GM19397 (cell line): ENCODE results near the gene VCAN.

Experiments
- ATAC-seq: cut with Tn5 transposase; IDR thresholded peaks from one replicate; pipeline ENCODE4 v1.9.1; 2021; ENCODE audit warnings: mild to moderate bottlenecking, moderate library complexity; ENCODE audit not compliant: unreplicated experiment

The VCAN gene

DNA sequence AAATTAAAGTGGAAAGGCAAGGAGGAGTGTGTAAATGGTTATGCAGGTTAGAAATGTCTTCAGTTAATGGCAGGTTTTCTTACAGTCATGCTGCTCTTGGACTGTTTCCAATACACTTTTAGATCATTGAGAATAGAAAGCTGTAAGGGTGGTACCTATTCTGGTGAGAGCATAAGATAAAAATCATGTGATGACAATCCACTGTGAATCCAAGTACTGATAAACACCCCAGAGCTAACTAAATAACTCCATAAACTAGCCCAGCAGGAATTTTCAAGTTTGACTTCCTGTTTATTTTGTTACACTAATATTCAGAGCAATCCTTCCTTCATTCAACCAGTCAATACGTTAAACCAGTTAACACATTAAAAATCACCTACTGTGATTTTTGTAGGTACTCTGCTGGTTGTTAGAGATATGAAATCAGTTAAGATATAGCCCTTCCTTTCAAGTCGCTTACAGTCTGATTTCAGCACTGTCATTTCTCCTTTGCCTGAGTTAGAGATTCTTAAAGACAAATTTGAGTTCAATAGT lies 22.6 kb downstream of the VCAN start:
- no peak for ATAC-seq

DNA sequence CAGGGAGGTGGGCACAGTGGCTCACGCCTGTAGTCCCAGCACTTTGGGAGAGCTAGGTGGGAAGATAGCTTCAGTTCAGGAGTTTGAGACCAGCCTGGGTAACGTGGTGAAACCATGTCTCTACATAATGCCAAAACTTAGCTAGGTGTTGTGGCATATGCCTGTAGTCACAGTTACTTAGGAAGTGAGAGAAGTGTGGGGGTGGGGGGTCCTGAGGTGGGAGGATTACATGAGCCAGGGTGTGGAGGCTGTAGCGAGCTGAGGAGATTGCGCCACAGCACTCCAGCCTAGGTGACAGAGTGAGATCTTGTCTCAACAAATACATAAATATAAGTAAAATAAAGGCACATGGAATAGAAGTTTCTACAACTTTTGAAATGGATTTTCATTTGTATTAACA lies 23.1 kb downstream of the VCAN start:
- no peak for ATAC-seq

DNA sequence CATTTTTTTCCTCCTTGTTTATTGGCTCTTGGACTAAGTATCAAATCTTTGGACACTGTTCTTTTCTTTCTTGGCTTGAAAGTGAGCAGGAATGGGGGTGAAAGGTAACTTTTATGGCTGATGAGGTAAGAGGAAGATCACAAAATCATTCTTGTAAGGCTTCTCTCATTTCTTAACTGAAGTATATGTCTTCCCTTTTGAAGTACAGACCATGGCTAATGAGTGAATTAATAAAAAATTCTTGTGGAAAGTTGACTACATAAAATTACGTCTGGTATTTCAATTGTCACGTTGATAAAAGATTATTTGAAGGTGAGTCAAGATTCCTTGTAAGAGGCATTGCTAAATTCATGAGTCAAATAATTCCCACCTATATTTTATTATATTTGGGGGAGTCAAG lies 25.1 kb downstream of the VCAN start:
- no peak for ATAC-seq

DNA sequence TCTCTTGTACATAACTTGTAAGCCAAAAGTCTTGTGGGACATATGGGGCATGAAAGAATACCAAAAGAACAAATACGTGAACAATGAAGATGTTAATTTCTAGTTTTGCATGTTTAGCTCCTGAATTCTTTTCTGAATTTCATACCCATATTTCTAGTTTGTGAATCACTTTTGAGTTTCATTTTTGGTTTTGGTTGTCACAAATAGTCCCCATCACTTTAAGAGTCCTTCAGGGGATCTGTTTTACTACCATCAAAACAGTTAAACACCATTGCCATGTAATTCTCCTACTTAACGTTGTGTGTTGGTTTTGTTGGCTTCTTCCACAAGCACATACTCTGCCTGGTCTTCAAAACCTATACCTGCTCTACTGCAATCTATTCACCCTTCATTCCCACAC lies 27.0 kb downstream of the VCAN start:
- ATAC-seq: no peak

DNA sequence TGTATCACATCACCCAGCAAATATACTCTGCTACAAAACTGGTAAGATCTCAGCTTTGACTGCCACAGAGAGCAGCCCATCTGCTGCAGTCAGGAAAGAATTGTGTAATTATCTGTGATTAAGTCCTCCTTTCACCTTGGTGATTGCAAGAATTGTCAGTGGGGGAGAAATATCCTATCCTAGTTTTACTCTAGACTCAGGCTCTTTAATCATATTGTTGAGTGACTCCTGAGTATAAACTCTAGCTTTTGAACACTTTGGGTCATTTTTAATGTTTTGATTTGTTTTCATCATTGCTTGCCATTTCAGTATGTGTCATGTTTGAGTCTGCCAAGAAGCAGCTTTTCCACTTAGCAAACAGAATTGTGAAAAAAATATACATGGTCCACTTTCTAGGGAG lies 32.1 kb downstream of the VCAN start:
- no peak for ATAC-seq

DNA sequence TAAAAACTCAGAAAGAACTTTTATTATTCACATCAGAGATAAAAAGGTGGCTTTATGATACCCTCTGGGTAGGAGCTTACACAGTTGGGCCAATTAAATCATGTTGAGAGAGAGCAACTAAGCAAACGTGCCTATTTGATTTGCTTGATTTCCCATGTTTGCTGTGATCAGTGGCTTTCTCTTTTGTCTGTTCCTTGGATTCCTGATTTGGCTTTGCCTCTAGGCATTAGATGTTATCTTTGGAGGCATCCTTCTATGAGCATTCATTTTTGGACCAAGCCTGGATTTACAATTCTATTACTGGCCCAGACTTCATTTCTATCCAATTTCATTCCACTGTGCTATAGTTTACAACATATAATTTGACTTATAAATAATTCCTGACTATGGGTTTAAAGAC lies 35.9 kb downstream of the VCAN start:
- no peak for ATAC-seq

DNA sequence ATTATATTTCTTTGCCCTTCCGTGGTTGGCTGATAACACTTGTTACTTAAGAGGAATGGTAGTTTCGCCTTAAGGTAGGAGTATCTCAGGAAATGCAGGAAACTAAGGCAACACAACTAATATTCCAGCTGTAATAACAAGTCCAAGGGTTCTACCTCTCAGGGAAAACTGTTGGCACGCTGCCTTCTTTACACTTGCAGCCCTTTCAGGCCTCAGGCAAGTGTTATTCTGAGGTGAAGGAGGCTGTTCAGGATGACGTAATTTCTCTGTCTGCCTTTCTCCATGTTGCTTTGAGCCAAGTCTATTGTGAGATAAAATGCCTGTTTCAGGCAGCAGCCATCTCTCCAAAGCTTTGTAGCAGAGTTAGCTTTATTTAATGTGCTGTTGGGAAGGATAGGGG lies 38.0 kb downstream of the VCAN start:
- no peak for ATAC-seq

DNA sequence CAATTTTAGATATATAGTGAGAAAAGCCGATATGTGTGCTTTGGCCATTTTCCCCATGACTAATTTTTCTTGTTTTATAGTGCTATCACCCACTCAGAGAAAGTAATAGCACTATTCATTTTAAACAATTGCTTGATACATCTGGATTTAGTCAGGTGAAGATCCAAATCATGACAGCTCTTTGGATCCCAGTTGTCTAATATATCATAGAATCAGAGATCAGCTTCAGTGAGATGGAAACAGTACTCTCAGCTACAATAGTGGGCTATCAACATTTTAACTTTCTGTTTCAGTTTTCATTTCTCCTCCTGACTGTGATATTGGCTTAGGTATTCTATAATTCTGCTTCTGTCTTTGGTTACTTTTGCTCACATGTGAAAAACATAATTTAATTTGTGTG lies 38.7 kb downstream of the VCAN start:
- peak; percentile 76 for ATAC-seq

DNA sequence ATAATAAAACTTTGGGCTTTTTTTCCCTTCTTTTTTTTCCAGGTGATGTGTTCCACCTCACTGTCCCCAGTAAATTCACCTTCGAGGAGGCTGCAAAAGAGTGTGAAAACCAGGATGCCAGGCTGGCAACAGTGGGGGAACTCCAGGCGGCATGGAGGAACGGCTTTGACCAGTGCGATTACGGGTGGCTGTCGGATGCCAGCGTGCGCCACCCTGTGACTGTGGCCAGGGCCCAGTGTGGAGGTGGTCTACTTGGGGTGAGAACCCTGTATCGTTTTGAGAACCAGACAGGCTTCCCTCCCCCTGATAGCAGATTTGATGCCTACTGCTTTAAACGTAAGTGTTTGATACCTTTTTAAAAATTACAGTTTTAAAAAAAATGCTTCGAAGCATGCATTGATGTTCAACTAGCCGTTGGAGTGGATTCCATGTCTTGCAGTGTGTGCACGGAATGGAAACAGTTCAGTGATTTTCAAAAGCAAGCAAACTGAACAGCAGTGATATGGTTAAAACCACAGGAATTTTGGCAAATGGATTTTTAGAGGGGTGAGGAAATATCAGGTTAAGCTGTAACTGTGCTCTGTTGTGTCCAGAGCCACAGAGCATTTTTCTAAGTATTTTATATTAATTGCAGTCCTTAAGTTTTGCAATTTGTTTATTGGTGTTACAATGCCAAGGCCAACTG lies 40.7 kb downstream of the VCAN start:
- ATAC-seq: no peak

DNA sequence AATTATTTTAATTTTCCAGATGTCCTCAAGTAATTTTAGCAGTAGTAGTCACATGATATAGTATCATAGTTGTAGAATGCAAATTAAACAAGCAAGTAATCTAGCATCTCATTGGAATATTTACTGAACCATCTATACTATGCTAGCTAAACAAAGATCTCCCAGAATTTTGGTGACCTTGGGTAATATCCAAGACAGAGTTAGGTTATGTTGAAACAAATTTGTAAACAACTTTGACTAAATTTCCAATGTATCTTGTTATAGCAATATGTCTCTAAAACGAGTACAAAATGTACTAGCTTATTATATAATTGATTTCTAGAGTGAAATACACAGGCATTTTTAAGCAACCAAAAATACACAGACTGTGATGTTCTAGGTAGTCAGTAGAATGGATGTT lies 41.5 kb downstream of the VCAN start:
- ATAC-seq: no peak

DNA sequence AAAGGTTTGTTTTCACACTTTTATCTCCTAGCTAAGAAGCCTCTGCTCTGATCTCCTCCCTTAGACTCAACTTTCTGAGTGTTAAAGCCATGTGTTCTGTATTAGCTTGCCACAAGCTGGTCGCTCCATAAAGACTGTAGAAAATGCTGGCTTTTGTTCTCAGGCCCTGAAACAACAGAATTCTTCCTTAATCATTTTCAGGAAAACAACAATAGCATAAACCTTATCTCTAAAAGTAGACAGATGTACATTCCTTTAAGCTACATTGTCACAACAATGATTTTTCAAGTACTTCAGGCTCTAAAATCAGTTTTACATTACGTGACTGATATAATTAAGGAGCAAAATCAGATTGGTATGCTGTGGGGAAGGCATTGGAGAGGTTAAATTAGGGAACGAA lies 41.9 kb downstream of the VCAN start:
- no peak for ATAC-seq

DNA sequence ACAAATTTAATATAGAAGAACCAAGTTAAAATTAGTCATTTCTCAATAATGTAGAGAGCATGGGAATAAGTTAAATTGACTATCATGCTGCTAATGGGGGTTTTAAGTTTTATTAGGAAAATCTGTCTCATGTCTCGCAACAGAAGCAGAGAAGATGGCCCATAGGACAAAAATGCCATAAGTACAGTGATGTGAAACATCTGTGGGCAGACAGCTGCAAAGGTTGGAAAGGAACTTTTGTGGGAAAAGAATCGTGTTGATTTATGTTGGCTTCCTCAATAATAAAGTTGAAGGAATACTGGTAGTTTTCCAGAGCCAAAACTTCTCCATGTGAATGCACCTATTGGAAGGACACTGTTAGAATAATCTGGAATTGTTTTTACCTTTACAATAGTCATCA lies 44.8 kb downstream of the VCAN start:
- ATAC-seq: no peak

DNA sequence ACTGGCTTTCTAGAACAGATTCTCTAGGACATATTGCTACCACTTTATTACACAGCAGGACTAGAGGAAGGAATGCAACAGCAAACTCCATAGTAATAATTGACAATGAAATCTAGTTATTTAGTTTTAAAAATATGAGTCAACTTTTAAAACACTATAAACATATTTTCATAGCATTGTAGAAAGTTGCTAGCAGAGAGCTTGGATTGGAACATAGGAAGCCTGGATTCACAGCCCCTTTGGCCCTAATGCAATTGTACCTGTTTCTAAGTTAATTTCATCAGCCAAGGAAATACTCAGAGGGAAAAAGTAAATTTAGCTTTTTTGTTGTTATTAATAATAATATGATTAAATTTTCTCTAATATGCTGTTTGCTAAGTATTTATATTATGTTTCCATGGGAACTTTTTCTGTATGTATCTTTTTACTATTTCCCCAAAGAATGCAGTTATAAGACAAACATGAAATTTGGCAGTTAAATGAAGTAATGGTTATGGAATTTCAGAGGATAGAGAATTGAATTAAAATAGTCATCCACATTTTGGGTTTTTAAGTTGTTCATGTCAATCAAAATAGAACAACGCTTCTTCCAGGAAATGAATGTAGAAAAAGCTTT lies 45.6 kb downstream of the VCAN start:
- ATAC-seq: no peak

DNA sequence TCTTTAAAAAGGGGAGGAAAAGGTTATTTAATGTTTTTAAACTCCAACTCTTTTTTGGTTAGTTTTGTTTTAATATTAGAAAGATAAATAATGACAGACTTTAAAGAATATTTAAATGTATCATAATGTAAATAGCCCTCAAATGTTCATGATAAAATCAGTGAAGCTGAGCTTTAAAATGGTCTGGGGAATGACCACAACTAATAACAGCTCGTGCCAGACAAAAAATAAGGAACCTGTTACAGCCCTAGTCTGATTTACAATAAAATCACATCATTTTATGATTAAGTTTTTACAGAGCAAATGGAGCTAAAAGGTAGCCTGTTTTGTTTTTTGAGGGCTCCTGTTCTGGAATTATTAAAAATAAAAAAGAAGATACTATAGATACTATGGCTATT lies 46.1 kb downstream of the VCAN start:
- ATAC-seq: no peak

DNA sequence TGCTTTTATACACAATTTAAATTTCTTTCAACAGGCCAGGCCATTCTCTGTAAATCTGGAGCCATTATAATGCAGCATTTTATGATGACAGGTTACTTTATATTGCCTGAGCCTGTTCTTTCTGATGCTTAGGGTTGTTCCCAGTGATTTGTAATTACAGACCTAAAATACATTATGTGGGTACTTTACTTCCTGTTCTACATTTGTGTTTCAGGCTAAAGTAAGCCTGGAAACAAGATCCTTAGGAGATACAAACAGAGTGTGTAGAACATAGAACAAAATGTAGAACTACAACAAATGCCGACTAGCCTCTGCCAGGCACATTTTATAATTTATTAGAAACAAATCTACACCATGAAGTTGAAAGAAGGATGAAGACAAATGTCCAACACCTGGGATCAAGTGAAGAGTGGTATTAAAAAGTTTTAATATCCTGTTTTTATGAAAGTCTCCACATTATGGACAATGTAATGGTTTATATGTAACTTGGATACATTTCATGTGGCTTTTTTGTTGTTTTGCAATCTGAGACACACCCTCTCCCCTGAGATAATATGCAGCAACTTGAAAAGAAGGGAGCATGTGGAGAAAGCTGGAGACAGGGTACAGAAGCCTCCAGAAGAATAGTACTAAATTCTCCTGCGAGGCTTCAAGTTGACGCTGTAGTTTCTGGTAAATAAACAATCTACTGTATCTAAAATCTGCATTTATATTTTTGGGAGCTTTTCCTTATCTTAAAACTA lies 46.9 kb downstream of the VCAN start:
- ATAC-seq: no peak

DNA sequence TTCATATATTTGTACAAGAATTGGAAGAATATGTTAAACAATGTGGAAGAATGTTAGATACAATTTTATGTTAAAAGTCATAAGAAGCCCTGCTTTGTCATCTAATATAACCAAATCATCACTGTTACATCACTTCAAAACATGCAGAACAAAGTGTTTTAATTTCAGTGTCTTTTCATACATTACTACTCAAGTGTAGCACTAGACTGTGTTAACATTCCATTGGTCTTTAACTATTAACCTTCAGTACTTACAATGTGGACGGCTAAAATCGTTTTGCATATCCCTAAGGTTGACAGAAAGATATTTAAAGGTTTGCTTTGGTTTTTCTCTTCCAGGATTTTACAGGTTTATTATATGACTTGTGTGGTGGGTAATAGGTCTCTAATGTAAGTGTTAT lies 50.9 kb downstream of the VCAN start:
- no peak for ATAC-seq

DNA sequence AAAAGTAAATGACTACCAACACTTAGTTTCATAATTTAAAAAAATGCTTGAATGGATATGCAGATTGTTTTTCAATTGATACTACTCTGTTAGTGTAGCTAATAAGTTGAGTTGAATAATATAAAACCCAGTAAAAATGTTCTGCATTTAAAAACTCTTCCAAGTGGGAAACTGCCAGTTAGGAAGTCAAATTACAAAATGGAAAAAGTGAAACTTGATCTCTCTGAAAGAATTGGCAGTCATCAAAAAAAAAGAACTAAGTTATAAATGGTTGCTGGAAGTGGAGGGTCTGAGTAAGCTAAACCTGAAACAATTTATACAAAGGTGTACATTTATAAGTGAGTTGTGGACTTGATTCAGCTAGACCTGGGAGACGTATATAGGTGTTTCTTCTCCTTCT lies 52.4 kb downstream of the VCAN start:
- no peak for ATAC-seq

DNA sequence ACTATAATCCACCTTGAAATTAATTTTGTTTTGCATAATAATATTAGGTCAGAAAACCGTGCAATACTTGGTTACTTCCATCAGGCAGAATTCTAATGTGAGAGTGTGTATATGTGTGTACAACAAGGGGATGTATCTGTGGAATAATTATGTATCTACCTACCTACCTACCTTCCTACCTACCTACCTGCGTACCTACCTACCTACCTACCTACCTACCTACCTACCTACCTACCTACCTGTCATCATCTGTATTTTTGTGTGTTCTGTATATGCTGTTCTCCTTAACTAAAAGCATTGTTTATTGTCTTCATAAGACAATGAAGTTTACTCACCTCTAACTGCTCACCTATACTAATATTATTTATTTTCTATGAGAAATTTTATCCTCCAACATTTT lies 52.8 kb downstream of the VCAN start:
- no peak for ATAC-seq

DNA sequence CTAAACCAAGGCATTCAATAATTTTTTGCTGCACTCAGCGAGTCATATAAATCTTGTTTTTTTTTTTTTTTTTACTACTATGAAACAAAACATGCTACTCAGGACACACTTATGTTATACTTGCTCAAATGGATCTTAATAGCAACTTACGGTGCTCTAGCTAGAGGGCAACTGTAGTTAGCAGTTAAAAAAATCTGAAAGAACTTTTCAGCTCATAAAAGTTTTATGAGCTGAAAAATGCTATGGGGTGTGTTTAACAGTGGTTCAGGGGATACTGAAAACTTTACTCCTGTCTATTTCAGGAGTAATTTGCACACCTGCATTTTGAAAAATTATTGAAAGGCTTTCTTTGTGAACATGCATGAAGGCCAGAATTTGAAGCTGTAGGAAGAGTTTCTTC lies 53.4 kb downstream of the VCAN start:
- ATAC-seq: no peak

DNA sequence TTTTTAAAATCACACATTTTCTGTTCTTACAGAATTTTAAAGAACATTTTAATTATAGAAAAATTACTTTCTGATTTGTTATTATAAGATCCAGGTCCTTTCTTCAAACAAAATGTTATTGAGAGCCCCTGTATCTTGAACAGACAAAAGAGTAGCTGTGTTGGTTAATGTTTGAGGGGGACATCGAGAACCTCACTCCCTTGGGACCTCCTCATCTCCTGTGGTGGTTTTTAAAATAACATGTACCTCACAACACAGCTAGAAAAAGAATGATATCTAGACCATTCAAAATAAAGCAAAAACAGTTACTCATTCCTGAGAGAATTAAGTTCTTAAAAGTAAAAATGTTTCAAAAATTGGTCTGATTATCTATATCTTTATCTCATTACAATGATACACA lies 54.7 kb downstream of the VCAN start:
- ATAC-seq: no peak

DNA sequence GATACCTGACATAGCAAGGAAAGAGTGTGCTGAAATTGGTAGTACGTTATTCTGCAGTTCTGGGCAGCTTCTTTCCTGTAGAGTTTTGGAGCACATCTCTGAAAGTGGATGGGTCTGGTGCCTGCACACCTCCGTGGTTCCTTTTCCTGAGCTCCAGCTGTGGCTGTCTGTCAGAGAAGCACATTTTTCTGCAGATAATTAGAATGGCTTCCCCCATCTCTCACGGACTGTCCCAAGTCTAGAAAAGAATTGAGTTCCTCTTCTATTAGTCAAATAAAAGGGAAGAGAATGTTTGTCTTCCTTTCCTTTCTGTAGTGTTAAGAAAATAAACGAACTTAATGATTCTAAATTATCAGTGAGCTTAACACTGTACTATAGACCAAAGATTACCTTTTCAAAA lies 55.7 kb downstream of the VCAN start:
- no peak for ATAC-seq

DNA sequence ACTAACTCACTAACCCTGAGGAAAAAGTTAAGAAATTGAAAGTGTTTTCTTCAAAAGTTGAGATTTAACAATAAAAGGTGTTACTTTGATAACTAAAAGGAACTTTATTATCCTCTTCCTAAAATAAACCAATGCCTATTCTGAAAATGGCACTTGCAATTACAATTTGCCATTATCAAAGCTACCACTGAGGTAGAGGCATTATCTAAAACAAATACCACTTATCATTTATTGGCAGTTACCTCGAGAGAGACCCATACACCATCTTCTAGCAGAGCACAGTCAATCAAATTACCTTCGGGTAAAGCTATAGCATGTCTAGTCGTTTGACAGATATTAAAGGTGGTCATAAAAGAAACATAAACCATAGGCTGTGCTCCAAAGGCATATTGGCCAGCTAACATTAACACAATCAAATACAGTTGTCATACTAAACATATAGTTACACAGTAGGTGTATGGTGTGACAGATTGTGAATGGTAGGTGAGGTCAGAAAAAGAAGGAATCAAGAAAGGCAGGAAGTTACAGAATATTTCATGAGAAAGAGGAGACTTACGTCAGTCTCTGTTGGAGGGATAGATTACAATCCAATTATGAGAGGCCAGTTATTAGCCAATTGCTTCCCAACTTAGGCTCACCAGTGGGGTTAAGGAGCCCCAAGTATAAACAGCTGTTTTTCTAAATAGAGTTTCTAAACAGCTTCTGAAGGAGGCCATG lies 56.3 kb downstream of the VCAN start:
- no peak for ATAC-seq
